ENCODE data around the gene SELENOO. TPM values are rescaled to one million over a fixed set of nuclear protein-coding genes. Genes with fewer than 3 reads are reported as not detected.
A peak's percentile ranks its signal among the peaks of the same experiment; 100 is the strongest.

Gene SELENOO
- total RNA-seq, 1 donor from 2014 or later: 23.8 TPM

DNA sequence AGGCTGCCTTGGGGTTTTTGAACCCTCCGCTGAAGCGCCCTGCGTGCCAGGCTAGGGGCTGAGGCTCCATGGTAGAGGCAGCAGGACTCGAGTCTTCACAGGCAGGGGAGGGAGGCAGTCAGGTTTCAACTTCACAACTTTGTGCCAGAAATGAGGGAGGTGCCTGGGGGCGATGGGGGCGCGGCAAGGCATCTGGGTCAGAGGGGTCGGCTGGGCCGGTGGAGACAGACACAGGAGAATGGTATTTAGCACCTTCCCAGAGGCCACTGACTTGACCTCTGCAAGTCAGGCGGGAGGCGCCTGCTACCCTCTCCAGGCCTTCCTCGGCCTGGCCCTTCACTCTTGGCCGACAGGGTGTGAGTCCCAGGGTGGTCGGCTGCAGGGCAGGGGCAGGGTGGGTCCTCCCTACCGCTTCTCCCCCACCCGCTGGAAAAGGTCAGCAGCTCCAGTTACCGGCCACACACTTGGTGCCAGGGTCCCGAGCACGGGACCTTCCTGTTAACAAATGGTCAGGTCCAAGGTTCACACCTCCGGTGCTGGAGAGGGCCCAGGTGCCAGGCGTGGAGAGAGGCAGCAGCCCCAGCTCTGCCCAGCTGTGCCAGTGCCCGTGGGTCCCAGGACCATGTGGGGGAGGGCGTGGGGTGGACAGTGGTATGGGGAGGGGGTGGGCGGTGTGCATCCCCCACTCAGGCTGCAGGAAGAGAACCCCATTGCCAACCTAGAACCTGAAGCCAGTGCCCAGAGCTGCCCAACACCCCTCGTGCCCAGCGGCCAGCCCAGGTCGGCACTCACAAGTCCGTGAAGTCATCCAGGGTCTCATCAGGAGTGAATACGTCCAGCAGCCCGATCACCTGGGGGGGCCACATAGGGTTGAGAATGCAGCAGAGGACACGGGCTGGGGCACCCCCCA is 56.9 kb downstream of the SELENOO start:
- Mint-ChIP-seq H3K4me3 (no peak overlapping the region), H3K36me3 (no peaks in the 10 kb centered on the region), H3K9me3 (no peaks in the 10 kb centered on the region), H3K27me3 (peaks cover 5% of the 10 kb centered on the region), H3K27ac (no peak overlapping the region), H3K4me1 (ENCODE audit: unreplicated experiment) (peaks cover 5% of the 10 kb centered on the region)
- TF ChIP-seq, protein P1, sequence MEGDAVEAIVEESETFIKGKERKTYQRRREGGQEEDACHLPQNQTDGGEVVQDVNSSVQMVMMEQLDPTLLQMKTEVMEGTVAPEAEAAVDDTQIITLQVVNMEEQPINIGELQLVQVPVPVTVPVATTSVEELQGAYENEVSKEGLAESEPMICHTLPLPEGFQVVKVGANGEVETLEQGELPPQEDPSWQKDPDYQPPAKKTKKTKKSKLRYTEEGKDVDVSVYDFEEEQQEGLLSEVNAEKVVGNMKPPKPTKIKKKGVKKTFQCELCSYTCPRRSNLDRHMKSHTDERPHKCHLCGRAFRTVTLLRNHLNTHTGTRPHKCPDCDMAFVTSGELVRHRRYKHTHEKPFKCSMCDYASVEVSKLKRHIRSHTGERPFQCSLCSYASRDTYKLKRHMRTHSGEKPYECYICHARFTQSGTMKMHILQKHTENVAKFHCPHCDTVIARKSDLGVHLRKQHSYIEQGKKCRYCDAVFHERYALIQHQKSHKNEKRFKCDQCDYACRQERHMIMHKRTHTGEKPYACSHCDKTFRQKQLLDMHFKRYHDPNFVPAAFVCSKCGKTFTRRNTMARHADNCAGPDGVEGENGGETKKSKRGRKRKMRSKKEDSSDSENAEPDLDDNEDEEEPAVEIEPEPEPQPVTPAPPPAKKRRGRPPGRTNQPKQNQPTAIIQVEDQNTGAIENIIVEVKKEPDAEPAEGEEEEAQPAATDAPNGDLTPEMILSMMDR (conservative IDR thresholded peaks at IDR 0.05): no peak
- no peak for DNase-seq (ENCODE audit: extremely low spot score, unreplicated experiment)

DNA sequence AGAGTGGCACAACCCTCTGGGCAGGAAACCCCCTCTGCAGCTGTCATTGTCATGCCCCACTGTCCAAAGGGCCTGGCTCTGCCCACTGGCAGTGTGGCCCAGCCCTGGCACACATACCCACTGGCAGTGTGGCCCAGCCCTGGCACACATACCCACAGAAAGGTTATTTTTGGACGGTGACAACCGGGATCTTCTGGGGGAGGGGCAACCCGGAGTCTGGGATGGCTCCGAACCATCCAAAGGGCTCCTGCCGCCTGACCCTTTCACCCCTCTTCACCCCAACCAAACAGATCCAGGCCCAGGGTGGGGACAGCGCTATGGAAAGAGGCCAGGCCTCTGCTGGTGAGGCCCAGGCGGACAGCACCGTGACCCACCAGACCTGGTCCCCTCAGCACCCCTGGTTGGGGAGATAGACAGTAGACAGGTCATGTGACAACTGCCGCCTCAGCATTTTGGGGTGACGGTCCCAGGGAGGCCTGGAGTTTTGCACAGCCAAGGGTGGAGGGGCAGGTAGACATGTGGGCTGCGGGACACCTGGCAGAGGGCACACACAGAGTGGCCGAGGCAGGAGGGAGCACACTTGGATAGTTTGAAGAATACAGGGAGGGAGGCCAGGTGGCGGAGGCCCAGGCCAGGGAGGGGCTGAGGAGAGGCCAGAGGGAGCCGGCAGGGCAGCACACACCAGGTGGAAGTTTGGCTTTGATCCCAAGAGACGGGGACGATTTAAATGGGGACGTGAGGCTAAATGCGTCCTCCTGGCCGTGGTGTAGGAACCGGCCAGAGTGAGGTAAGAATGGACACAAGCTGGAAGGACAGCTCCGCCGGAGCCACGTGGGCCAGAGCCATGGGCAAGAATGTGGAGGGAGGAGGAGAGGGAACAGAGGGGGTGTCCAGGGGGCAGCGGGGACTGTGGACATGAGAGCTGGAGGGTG is 57.8 kb downstream of the SELENOO start:
- peaks cover 5% of the 10 kb centered on the region for H3K4me1 Mint-ChIP-seq (ENCODE audit: unreplicated experiment)
- TF ChIP-seq, protein P1 (conservative IDR thresholded peaks at IDR 0.05): no peak
- peaks cover 5% of the 10 kb centered on the region for H3K27me3 Mint-ChIP-seq
- H3K27ac Mint-ChIP-seq: no peak overlapping the region
- DNase-seq (ENCODE audit: extremely low spot score, unreplicated experiment): no peak
- H3K9me3 Mint-ChIP-seq: no peaks in the 10 kb centered on the region
- no peaks in the 10 kb centered on the region for H3K36me3 Mint-ChIP-seq
- H3K4me3 Mint-ChIP-seq: peak overlapping the region; percentile 74

DNA sequence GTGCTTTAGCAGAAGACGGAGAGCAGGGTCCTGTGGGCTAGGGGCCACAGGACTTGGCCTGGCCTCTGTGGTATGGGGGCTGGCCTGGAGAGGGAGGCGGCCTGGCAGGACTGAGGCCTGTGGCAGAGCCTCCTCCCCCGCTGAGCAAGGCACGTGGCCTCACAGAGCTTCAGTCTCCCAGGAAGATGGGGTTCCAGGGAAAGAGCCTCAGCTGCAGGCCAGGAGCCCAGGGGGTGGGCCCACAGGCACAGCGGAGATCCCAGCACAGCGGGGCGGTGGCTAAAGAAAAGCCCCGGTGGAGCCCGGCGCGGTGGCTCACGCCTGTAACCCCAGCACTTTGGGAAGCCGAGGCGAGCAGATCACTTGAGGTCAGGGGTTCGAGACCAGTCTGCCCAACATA is 58.5 kb downstream of the SELENOO start:
- Mint-ChIP-seq H3K4me1 (ENCODE audit: unreplicated experiment) (peaks cover 5% of the 10 kb centered on the region), H3K36me3 (no peaks in the 10 kb centered on the region), H3K9me3 (no peaks in the 10 kb centered on the region), H3K27me3 (peaks cover 7% of the 10 kb centered on the region), H3K4me3 (no peak overlapping the region), H3K27ac (no peak overlapping the region)
- DNase-seq (ENCODE audit: extremely low spot score, unreplicated experiment): no peak
- TF ChIP-seq, protein P1 (conservative IDR thresholded peaks at IDR 0.05): no peak

DNA sequence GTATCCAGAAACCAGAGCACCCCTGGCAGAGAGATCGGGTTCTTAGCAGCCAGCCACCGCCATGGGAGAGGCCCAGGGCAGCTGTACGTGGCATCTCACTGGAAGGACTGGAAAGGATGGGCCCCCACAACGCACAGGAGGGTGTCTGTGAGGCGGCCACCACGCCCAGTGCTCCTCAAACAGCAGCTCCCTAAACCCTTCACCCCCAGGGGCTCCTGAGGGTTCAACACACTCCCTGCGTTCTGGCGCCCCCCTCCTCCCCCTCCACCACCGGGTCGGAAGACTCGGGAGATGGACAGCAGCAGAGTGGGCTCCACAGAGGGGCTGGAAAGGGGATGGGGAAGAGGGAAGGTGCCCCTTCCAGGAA is 59.6 kb downstream of the SELENOO start:
- H3K36me3 Mint-ChIP-seq: no peaks in the 10 kb centered on the region
- peak overlapping the region; percentile 73 for H3K4me3 Mint-ChIP-seq

More for the DNA sequence above, 59.6 kb downstream of the SELENOO start:
- Mint-ChIP-seq H3K27me3 (peaks cover 13% of the 10 kb centered on the region), H3K9me3 (no peaks in the 10 kb centered on the region), H3K27ac (no peak overlapping the region), H3K4me1 (ENCODE audit: unreplicated experiment) (peaks cover 5% of the 10 kb centered on the region)
- DNase-seq (ENCODE audit: extremely low spot score, unreplicated experiment): no peak
- TF ChIP-seq, protein P1 (conservative IDR thresholded peaks at IDR 0.05): no peak
